Activated effector memory CD4-positive, alpha-beta T cell treated with Interleukin-2 at 50 U/mL for 16 hours (primary cell): ENCODE data around the gene SHANK1.

Experiments
- DNase-seq: peaks from one replicate; pipeline ENCODE4 v3.0.0-alpha.2; 2020

The SHANK1 gene

GRCh38 chr19:50728084-50728737 lies 8.6 kb upstream of the SHANK1 start:
- no peak for DNase-seq

- DNase-seq: no peak
Measured at GRCh38 chr19:50725911-50726230, 6.3 kb upstream of the SHANK1 start.

DNA sequence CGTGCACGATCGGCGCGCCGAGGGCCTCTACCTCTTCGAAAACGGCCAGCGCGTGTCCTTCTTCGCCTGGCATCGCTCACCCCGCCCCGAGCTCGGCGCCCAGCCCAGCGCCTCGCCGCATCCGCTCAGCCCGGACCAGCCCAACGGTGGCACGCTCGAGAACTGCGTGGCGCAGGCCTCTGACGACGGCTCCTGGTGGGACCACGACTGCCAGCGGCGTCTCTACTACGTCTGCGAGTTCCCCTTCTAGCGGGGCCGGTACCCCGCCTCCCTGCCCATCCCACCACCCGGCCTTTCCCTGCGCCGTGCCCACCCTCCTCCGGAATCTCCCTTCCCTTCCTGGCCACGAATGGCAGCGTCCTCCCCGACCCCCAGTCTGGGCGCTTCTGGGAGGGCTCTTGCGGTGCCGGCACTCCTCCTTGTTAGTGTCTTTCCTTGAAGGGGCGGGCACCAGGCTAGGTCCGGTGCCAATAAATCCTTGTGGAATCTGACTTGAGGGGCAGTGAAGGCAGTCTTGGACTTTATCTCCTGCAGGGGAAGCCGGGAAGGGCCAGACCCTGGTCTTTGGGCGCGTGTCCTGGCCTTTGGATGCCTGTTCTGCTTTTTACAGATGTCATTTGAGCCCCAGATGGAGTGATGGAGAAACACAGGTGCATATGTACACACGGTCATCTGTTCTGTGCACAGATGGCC lies 5.8 kb upstream of the SHANK1 start:
- no peak for DNase-seq

DNA sequence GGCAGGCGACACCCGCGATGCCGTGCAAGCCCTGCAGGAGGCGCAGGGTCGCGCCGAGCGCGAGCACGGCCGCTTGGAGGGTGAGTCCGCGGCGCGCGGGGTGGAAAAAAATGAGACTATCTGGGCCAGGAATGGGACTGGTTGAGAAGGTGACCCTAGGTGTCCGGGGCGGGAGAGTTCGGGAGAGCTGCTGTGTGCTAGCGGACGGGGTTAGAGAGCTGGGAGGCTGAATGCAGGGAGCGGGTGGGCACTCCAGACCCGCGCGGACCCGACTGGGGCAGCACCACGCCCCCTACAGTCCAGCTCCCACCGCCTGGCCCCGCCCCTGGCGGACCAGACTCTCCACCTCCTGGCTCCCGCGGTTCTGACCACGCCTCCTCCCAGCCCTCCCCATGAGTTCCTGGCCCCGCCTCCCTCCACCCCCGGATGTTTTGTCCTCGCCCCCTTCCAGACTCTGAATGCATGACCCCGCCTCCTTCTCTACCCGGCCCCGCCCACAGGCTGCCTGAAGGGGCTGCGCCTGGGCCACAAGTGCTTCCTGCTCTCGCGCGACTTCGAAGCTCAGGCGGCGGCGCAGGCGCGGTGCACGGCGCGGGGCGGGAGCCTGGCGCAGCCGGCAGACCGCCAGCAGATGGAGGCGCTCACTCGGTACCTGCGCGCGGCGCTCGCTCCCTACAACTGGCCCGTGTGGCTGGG lies 5.1 kb upstream of the SHANK1 start:
- peak; percentile 64 for DNase-seq

DNA sequence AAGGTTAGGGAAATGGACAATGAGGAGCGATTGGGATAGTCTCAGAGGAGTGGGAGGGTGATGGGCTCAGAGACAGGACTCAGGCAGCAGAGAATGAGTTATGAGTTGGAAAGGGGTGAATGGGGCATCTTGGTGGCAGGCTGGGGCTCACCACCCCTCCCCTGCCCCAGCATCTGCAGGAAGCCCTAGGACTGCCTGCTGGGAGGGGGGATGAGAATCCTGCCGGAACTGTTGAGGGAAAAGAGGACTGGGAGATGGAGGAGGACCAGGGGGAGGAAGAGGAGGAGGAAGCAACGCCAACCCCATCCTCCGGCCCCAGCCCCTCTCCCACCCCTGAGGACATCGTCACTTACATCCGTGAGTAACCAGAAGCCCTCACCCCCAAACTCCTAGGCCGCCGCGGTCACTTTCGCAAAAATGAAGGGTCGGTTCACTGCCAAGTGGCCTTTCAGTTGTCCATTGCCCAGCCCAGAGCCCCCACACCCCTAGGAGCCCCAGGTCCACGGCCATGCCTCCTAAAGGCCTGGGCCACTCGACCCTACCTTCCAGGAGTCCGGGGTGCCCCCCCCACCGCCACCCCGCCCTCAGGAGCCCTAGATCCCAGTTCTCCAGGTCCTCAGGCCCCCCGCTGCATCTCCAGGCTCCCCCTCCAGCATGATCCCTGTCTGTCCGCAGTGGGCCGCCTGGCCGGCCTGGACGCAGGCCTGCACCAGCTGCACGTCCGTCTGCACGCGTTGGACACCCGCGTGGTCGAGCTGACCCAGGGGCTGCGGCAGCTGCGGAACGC lies 4.3 kb upstream of the SHANK1 start:
- no peak for DNase-seq

- no peak for DNase-seq
Measured at GRCh38 chr19:50723069-50723468, 3.5 kb upstream of the SHANK1 start, which contains the start of gene CLEC11A. Gene CLEC11A (plus strand): TSS chr19:50723364. CDS start chr19:50723526, 162 bp downstream.

GRCh38 chr19:50722201-50723013 lies 2.8 kb upstream of the SHANK1 start:
- DNase-seq: no peak

GRCh38 chr19:50721441-50722137 lies 2.0 kb upstream of the SHANK1 start:
- no peak for DNase-seq

- no peak for DNase-seq
Measured at GRCh38 chr19:50720921-50721381, 1.3 kb upstream of the SHANK1 start.

DNA sequence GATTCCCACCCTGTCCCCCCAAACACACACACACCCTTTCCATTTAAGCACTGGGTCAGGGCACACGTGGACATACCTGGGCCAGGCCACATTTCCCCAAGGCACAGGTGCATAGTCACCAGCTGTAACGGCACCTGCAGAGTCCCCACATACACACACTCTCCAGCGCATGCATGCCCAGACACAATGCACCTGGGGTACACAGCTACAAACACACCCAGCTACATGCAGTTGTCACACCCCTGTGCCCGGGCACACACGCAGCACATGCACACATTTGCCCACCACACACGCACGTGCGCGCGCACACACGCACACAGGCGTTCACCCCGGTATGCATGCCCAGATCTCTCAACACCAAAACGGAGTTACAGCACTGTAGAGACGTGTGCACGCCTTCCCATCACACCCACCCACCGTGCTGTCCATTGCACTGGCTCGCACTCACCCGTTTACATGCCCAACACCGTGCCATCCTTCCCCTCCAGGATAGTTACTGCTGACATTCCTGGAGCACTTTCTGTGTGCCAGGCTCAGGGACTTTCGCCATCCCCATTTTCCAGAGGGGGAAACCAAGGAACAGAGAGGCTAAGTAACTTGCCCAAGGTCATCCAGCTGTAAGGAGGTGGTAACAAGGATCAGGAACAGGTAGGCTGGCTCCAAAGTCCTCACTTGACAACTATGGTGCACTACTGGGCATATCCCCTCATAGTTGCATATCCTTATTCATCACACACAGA lies 749 bp upstream of the SHANK1 start:
- DNase-seq: no peak

DNA sequence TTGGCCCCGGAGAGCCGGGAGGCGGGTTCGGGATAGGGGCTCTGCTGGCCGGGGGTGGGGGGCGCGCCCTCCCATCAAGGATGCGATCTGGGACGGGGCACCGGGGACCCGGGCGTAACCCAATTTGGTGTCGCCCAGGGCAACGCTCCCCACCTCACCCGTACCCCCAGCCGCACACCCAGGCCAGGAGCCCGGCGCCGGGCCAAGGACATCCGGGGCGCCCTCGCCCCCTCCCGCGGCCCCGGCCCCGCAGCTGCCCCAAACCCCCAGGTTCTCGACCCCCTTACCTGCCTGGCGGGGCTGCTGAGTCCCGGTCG lies 525 bp downstream of the SHANK1 start:
- DNase-seq: no peak

DNA sequence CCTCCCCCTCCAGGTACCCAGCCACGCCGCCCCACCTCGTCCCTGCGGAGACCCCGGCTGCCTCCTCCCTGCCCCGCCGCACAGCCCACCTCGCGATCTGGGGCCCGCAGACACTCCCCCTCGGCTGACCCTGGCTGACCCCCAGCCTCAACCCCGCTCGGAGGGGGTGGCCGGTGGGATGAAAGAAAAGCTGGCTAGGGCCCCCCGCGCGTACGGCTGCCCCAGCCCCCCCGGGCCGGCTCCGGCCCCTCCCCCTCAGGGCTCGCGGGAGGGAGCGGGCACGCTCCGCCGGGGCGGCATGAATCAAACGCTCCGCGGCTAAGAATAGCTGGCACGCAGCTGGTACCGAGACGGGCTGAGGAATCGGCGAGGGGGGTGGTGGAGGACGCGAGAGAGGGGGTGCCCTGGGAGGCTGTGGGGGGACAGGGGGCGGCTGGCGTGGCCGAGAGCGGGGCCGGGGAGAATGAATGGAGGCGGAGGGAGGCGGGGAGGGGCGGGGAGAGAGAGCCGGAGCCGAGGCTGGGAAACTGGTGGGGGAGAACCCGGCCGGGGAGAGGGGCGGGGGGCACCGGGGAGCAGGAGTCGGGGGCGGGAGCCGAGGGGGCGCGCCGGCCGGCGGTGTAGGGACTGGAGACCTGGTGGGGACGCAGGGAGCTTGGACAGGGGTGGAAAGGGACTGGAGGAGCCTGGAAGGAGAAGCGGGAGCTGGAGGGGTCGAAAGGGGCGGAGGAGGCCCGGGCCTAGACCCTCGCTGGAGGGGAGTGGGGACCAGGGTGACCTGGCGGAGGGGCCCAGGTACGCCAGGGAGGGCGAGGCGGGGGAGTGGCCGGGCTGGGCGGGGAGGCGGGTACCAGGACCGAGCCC lies 1.1 kb downstream of the SHANK1 start:
- no peak for DNase-seq

- no peak for DNase-seq
Measured at GRCh38 chr19:50717891-50718254, 1.7 kb downstream of the SHANK1 start.

- DNase-seq: no peak
Measured at GRCh38 chr19:50717026-50717723, 2.4 kb downstream of the SHANK1 start.

GRCh38 chr19:50716178-50717025 lies 3.2 kb downstream of the SHANK1 start:
- no peak for DNase-seq

DNA sequence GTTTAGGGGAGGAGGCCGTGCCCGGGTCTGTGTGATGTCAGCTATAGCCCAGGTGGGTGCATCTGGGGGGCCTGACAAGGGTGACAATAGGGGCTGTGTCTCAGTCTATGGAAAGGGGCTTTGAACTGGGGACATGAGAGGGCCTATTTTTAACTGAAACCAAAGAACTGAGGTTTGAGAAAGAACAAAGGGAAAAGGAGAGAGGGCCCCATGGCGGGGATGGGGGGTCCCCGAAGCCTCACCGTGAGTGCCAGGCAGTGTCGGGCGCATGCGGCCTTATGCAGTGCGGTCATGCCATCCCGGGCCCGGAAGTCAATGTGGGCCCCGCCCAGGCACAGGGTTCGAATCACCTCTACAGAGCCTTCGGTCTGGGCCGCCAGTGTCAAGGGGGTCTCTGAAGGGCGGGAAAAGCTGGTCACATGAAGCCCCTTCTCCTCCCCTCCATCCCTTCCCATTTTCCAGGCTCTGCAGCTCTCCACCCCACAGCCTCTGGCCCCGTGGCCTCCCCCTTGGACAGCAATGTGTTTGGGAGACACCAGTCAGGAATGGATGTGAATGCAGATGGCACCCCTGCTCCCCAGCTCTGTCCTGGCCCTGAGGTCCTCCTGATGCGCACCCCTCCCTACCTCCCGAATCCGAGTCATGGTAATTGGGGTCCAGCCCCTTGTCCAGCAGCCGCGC lies 5.9 kb downstream of the SHANK1 start:
- no peak for DNase-seq

GRCh38 chr19:50712833-50713232 lies 6.8 kb downstream of the SHANK1 start:
- DNase-seq: no peak

DNA sequence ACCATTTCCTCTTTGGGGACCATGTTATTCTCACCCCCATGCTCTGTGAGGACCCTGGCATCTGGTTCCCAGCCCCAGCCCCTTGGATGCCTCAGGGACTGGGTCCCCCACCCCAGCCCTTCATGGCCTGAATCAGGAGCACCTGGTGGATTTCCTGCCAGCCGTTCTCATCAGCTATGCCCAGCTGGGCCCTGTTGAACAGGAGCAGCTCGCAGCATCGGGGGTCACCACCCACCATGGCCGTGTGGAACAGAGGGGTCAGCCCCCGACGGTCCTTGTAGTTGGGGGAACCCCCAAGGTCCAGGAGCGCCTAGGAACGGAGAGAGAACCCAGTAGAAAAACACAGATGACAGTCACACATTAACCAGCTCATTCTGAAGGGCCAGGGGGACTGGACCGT lies 7.8 kb downstream of the SHANK1 start:
- no peak for DNase-seq
